OCI-LY3 (cell line): ENCODE results near the gene MED17.

Experiments used
- H2AFZ ChIP-seq: fragments of 200-600, 300-600 bp; shearing (Covaris generic); 2 replicates; pipeline ENCODE4 v1.6.0; 2014; ENCODE audit warnings: antibody characterized with exemption, low read depth, low read length
- H3K27ac ChIP-seq: fragments of 200-600, 300-600 bp; sonication (generic); 2 replicates; pipeline ENCODE4 v1.5.1; 2014; ENCODE audit warnings: mild to moderate bottlenecking, low read length, moderate library complexity, mixed read lengths
- H3K27me3 ChIP-seq: fragments of 200-600, 300-600 bp; sonication (generic); 2 replicates; pipeline ENCODE4 v1.6.1; 2014; ENCODE audit warnings: low read depth, low read length, mixed read lengths
- H3K36me3 ChIP-seq: fragments of 200-600, 300-600 bp; sonication (generic); replicated peaks from 2 replicates; pipeline ENCODE3; 2014; ENCODE audit warnings: low read depth, low read length, mixed read lengths
- H3K4me1 ChIP-seq: fragments of 300-600, 200-600 bp; sonication (generic); 2 replicates; pipeline ENCODE4 v1.6.1; 2014; ENCODE audit warnings: low read length, mixed read lengths
- H3K4me2 ChIP-seq: fragments of 200-600, 300-600 bp; sonication (generic); 2 replicates; pipeline ENCODE4 v1.6.1; 2014; ENCODE audit warnings: low read length, mixed read lengths
- H3K4me3 ChIP-seq: fragments of 300-600, 200-600 bp; sonication (generic); 2 replicates; pipeline ENCODE4 v1.5.1; 2014; ENCODE audit warnings: antibody characterized with exemption, mild to moderate bottlenecking, low read length, moderate library complexity
- H3K79me2 ChIP-seq: fragments of 300-600, 200-600 bp; shearing (Covaris generic); 2 replicates; pipeline ENCODE4 v1.6.1; 2014; ENCODE audit warnings: mild to moderate bottlenecking, low read length, mixed read lengths
- H3K9ac ChIP-seq: fragments of 300-600, 200-600 bp; shearing (Covaris generic); 2 replicates; pipeline ENCODE4 v1.6.0; 2014; ENCODE audit warnings: mild to moderate bottlenecking, low read length, moderate library complexity
- H3K9me3 ChIP-seq: fragments of 200-600, 300-600 bp; shearing (Covaris generic); 2 replicates; pipeline ENCODE4 v1.6.1; 2014; ENCODE audit warnings: low read length, mixed read lengths; ENCODE audit not compliant: insufficient read depth
- H4K20me1 ChIP-seq: fragments of 200-600, 300-600 bp; sonication (generic); 2 replicates; pipeline ENCODE4 v1.6.1; 2016; ENCODE audit warnings: low read length, mixed read lengths; ENCODE audit not compliant: insufficient read depth
- EZH2phosphoT487 ChIP-seq: fragments of 200-600 bp; shearing (Covaris generic); IDR thresholded peaks from 2 replicates; pipeline ENCODE4 v1.6.1; 2018; ENCODE audit warnings: antibody characterized with exemption, mixed run types, low read depth
- TF ChIP-seq, protein P1 (sequence below): fragments of 200-600, 300-600 bp; sonication (generic); IDR thresholded peaks from 2 replicates; pipeline ENCODE4 v1.5.1; 2014; ENCODE audit warnings: antibody characterized with exemption, low read length, low read depth

MED17 gene

DNA sequence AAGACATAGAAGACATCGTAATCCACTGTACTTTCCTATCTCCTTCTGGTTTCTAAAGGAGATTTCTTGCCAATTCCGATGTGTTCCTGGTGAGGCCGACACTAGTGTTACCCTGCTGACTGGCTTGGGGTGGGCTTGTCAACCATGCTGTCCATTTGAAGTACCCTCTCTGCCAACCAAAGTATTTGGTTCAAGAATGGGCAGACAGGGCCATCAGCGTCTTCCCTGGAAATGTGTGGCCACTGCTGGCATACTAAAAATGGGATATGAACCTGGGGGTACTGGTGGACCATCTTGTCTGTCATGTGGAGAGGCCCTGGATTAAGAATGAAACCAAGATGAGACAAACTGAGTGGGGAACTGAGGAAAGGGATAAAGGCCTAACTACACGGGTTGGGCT is 68.2 kb downstream of the MED17 start:
- no peak overlapping the region for H2AFZ ChIP-seq
- TF ChIP-seq, protein P1, sequence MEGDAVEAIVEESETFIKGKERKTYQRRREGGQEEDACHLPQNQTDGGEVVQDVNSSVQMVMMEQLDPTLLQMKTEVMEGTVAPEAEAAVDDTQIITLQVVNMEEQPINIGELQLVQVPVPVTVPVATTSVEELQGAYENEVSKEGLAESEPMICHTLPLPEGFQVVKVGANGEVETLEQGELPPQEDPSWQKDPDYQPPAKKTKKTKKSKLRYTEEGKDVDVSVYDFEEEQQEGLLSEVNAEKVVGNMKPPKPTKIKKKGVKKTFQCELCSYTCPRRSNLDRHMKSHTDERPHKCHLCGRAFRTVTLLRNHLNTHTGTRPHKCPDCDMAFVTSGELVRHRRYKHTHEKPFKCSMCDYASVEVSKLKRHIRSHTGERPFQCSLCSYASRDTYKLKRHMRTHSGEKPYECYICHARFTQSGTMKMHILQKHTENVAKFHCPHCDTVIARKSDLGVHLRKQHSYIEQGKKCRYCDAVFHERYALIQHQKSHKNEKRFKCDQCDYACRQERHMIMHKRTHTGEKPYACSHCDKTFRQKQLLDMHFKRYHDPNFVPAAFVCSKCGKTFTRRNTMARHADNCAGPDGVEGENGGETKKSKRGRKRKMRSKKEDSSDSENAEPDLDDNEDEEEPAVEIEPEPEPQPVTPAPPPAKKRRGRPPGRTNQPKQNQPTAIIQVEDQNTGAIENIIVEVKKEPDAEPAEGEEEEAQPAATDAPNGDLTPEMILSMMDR = no peak
- TF ChIP-seq EZH2phosphoT487 = no peak

DNA sequence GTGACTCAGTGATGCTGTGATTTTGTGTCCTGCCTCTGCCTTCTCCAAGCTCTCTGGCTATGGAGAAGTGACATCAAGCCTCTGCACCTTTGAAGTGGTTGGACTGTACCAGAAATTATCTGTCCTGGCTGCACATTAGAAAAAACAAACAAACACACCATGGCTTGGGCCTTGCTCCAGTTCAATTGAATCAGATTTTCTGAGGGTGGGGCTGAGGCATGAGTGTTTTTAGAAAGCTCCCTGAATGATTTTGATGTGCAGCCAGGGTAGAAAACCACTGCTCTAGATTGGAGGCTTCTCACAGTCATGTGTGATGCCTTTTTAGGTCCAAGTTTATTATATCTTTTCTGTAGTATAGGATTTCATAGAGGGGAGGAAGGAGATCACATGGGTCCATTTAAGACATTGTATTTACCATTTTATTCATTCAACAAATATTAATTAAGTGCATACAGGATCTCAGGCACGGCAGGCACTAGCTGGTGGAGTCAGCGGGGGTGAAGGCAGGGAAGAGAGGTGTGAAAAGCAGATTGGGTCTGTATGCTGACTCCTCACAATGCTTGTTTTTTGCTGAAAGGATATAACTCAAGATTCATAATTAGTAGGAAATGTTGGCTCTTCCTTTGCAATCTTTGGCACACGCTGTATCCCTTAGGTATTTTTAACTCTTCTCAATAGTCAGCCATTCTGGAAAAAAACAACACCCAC is 73.5 kb downstream of the MED17 start:
- no peak overlapping the region for H2AFZ ChIP-seq
- H3K4me3 ChIP-seq = no peak overlapping the region
- no peaks in the 10 kb centered on the region for H3K79me2 ChIP-seq
- H3K36me3 ChIP-seq = no peaks in the 10 kb centered on the region
- H3K9ac ChIP-seq = no peak overlapping the region
- H3K27ac ChIP-seq = no peak overlapping the region
- no peaks in the 10 kb centered on the region for H3K9me3 ChIP-seq
- no peak overlapping the region for H3K4me2 ChIP-seq
- no peak for TF ChIP-seq EZH2phosphoT487
- no peaks in the 10 kb centered on the region for H3K27me3 ChIP-seq
- H3K4me1 ChIP-seq = no peaks in the 10 kb centered on the region
- H4K20me1 ChIP-seq = no peaks in the 10 kb centered on the region

More for the DNA sequence above, 68.2 kb downstream of the MED17 start:
- Histone ChIP-seq H3K9ac (no peak overlapping the region), H4K20me1 (no peaks in the 10 kb centered on the region), H3K27me3 (no peaks in the 10 kb centered on the region), H3K27ac (no peak overlapping the region), H3K9me3 (no peaks in the 10 kb centered on the region), H3K4me1 (no peaks in the 10 kb centered on the region), H3K4me2 (no peak overlapping the region), H3K79me2 (no peaks in the 10 kb centered on the region), H3K4me3 (no peak overlapping the region), H3K36me3 (no peaks in the 10 kb centered on the region)

DNA sequence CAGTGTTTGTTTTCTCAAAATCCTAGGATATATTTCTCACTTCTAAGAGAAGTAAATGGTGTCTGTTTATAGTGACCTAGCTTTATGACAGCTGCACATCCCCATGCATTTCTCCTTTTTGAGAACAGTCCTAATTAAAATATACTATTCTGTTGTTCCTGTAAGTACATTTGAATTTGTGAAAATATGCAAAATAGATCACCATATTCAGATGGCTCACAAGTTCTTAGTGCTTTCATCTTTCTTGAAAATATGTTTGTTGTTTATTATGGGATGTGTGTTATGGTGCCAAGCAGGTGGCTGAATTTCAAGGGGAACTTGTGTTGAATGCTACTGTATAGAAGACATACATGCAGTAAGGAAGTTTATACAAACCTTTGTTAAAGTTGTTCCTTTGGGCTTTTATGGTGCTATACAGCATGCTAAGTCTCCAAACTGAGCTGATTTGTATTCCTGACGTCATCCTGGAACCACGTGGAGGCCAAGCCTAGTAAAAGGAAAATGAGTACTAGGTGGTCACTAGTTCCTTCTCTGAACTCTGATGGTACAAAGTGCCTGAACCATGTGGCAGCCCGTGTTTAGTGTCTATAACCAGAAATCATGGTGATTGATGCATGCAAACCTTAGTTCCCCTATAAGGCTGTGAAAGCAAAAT is 74.2 kb downstream of the MED17 start:
- Histone ChIP-seq H2AFZ (no peak overlapping the region), H3K27me3 (no peaks in the 10 kb centered on the region), H4K20me1 (no peaks in the 10 kb centered on the region), H3K4me2 (no peak overlapping the region), H3K9ac (no peak overlapping the region), H3K9me3 (no peaks in the 10 kb centered on the region), H3K79me2 (no peaks in the 10 kb centered on the region), H3K36me3 (no peaks in the 10 kb centered on the region), H3K4me1 (no peaks in the 10 kb centered on the region), H3K27ac (no peak overlapping the region), H3K4me3 (no peak overlapping the region)
- TF ChIP-seq, protein P1 = no peak
- TF ChIP-seq EZH2phosphoT487 = no peak

DNA sequence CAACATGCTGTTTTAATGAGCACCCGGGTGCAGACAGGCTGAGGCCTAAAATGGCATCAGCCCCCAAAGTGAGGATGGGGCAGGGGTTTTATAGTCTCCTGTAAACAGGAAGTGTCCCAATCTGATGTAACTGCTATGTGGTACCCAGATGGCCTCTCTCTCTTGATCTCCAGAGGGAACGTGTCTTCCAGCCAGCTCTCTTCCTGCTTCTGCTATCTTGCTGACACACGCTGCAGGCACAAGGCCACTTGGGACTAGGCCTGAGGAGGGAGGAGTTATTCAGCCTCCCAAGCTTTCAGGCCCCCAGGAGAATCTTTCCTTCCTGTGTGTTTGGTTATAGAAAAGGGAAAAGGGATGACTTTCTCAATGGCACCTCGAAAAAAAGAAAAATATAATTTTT is 77.7 kb downstream of the MED17 start:
- no peak overlapping the region; the same call in 1 of the 2 replicates for H2AFZ ChIP-seq
- no peaks in the 10 kb centered on the region for H3K79me2 ChIP-seq
- H3K9ac ChIP-seq = no peak overlapping the region
- H3K4me2 ChIP-seq = no peak overlapping the region
- H3K4me1 ChIP-seq = no peaks in the 10 kb centered on the region
- no peak overlapping the region for H3K4me3 ChIP-seq
- no peaks in the 10 kb centered on the region for H3K36me3 ChIP-seq
- no peak for TF ChIP-seq EZH2phosphoT487
- TF ChIP-seq, protein P1 = no peak
- H3K27ac ChIP-seq = no peak overlapping the region
- no peaks in the 10 kb centered on the region for H4K20me1 ChIP-seq
- no peaks in the 10 kb centered on the region for H3K27me3 ChIP-seq
- no peaks in the 10 kb centered on the region for H3K9me3 ChIP-seq
